Activated CD4-positive, alpha-beta T cell treated with anti-CD3 and anti-CD28 coated beads, Interleukin-2, amount 50 U/mL, for 4 hours (primary cell): ENCODE data around the gene ZNF74.
A peak's percentile ranks its signal among the peaks of the same experiment; 100 is the strongest.
"Not testable (repeated sequence)": the region's sequence is repeated elsewhere in the genome, so short reads cannot be mapped to it uniquely, and the experiment has no call there.

Experiments used
- DNase-seq, 2 experiments: peaks; one replicate each; pipeline ENCODE4 v3.0.0-alpha.2; 2020

The ZNF74 gene

GRCh38 chr22:20451129-20451778 is 57.3 kb downstream of the ZNF74 start:
- not testable (repeated sequence) for DNase-seq

- no peak for DNase-seq
These were observed 58.0 kb downstream of the ZNF74 start for GRCh38 chr22:20451920-20452319.

GRCh38 chr22:20453222-20453621 is 59.3 kb downstream of the ZNF74 start:
- DNase-seq, result no peak

GRCh38 chr22:20455709-20456063 is 61.7 kb downstream of the ZNF74 start:
- no peak for DNase-seq

- DNase-seq, result peak; percentile 68 to 69
These were observed 62.2 kb downstream of the ZNF74 start for GRCh38 chr22:20456064-20456721.

- DNase-seq, result no peak
These were observed 62.7 kb downstream of the ZNF74 start for GRCh38 chr22:20456722-20457076.

- DNase-seq, result no peak
These were observed 63.7 kb downstream of the ZNF74 start for GRCh38 chr22:20457506-20458240.
